ENCODE results near the gene HNF4A. TPM values are rescaled to one million over a fixed set of nuclear protein-coding genes. Genes with fewer than 3 reads are reported as not detected.

The HNF4A gene
- total and polyA plus RNA-seq, 2 of the 4 experiments (the other 2 are of a cell fraction), result not detected

- H4K8ac ChIP-seq (ENCODE audit: low read depth in 2 of 2, low read length in 2 of 2), result no peak overlapping the region
- WGBS, 2 experiments (ENCODE audit: extremely low coverage in 2 of 2, insufficient read length in 1 of 2), result 20% methylated on average over 4 of the region's 14 CpGs; no CpG with 5 or more reads in 1 of the 2 experiments
- no peak overlapping the region for H3K56ac ChIP-seq (ENCODE audit: extremely low read depth, insufficient read depth, low read length)
- no peaks in the 10 kb centered on the region for H3K36me3 ChIP-seq (ENCODE audit: control insufficient read depth, insufficient read depth, low read length)
- no TSS peak for BruUV-seq (replicated peaks)
- H3K4me3 ChIP-seq (ENCODE audit: insufficient read depth, low read depth, low read length), result no peak overlapping the region
- no peak overlapping the region for H4K91ac ChIP-seq (ENCODE audit: insufficient read depth, low read depth, low read length)
- no peak overlapping the region for H3K14ac ChIP-seq (replicated peaks; ENCODE audit: low read depth, low read length)
- H3K4ac ChIP-seq (ENCODE audit: low read depth, low read length), result no peak overlapping the region
- POLR2A ChIA-PET (ENCODE audit: unreplicated experiment), result no interaction called here
- no peak overlapping the region for H3K23ac ChIP-seq (ENCODE audit: low read depth, low read length)
- H3K9me3 ChIP-seq (ENCODE audit: control insufficient read depth, insufficient read depth, low read length), result no peaks in the 10 kb centered on the region
- peaks cover 30% of the 10 kb centered on the region for H3K27me3 ChIP-seq (ENCODE audit: control insufficient read depth, insufficient read depth, low read length)
- no peak overlapping the region for H2AFZ ChIP-seq (replicated peaks; ENCODE audit: low read length, poor library complexity)
- intact Hi-C loops (cut with micrococcal nuclease) (no loop called here), dilution Hi-C loops (cut with HindIII; ENCODE audit: low sequenced_read_pairs, unreplicated experiment) (no loop called here), in situ Hi-C loops (cut with MboI; ENCODE audit: low sequenced_read_pairs) (no loop called here)
- H4K20me1 ChIP-seq (ENCODE audit: insufficient read depth, low read length), result no peaks in the 10 kb centered on the region
- no peak overlapping the region for H3K27ac ChIP-seq (ENCODE audit: insufficient read depth, low read length)
- ATAC-seq (ENCODE audit: low read depth), result no peak
- CTCF ChIA-PET, result no interaction called here
- no peak for DNase-seq
- H2AK9ac ChIP-seq (replicated peaks; ENCODE audit: low read depth, low read length, poor library complexity), result no peak overlapping the region
- H3K4me2 ChIP-seq (ENCODE audit: low read depth, low read length), result no peak overlapping the region
- H4K5ac ChIP-seq (ENCODE audit: low read depth, low read length), result no peak overlapping the region
- H2BK5ac ChIP-seq (ENCODE audit: low read depth, low read length, poor library complexity, severe bottlenecking), result no peak overlapping the region
- no peak overlapping the region for H3K9ac ChIP-seq (ENCODE audit: low read depth, low read length)
- H2BK15ac ChIP-seq (ENCODE audit: low read depth, low read length), result no peak overlapping the region
- H2BK20ac ChIP-seq (ENCODE audit: low read depth, low read length), result no peak overlapping the region
- H3K79me1 ChIP-seq (ENCODE audit: low read depth in 1 of 2, low read length in 2 of 2), result no peaks in the 10 kb centered on the region
- no peak overlapping the region for H3K18ac ChIP-seq (ENCODE audit: low read depth, low read length)
- no peak overlapping the region for H2AK5ac ChIP-seq (ENCODE audit: low read depth, low read length)
- no peak overlapping the region for H2BK120ac ChIP-seq (ENCODE audit: low read depth, low read length)
- no peaks in the 10 kb centered on the region for H3K9me1 ChIP-seq (ENCODE audit: insufficient read depth, low read length)
- TF ChIP-seq FOS (IDR thresholded peaks at IDR 0.05; ENCODE audit: low read depth, low read length) (no peak), POLR2A (IDR thresholded peaks at IDR 0.05; ENCODE audit: low read depth, low read length) (no peak), USF2 (IDR thresholded peaks at IDR 0.05; ENCODE audit: low read depth, low read length) (no peak), RFX5 (IDR thresholded peaks at IDR 0.05; ENCODE audit: low read depth, low read length) (no peak), RAD21 (IDR thresholded peaks at IDR 0.05; ENCODE audit: low read length) (no peak), RCOR1 (IDR thresholded peaks at IDR 0.05; ENCODE audit: insufficient replicate concordance, low read length) (no peak), CTCF (conservative IDR thresholded peaks at IDR 0.05; ENCODE audit: low read depth, low read length) (no peak)
- H3K4me1 ChIP-seq (ENCODE audit: control insufficient read depth, insufficient read depth, low read length), result no peaks in the 10 kb centered on the region
These were observed 839 bp downstream of the HNF4A start for GRCh38 chr20:44356353-44356723.
